MM.1S (cell line): Measurements from ENCODE around the gene ARTN.

ENCODE experiments used
- DNase-seq: peaks from one replicate; pipeline ENCODE4 v3.0.0-alpha.2; 2015
- H2AFZ ChIP-seq: fragments of 300-600 bp; sonication (generic); 2 replicates; pipeline ENCODE4 v1.6.0; 2016; ENCODE audit warnings: antibody characterized with exemption, low read length
- H3F3A ChIP-seq: fragments of 300-600 bp; sonication (generic); 2 replicates; pipeline ENCODE4 v1.6.1; 2016; ENCODE audit warnings: mild to moderate bottlenecking, antibody characterized with exemption, low read length, moderate library complexity, mixed read lengths; ENCODE audit not compliant: insufficient read depth
- H3K27ac ChIP-seq: fragments of 300-600 bp; sonication (generic); 2 replicates; pipeline ENCODE4 v1.5.1; 2016; ENCODE audit warnings: mild to moderate bottlenecking, low read length
- H3K27me3 ChIP-seq: fragments of 300-600 bp; sonication (generic); replicated peaks from 2 replicates; pipeline ENCODE4 v1.6.0; 2016; ENCODE audit warnings: low read length; ENCODE audit not compliant: insufficient read depth
- H3K36me3 ChIP-seq: fragments of 300-600 bp; sonication (generic); replicated peaks from 2 replicates; pipeline ENCODE4 v1.6.1; 2016; ENCODE audit warnings: mild to moderate bottlenecking, low read length, mixed read lengths; ENCODE audit not compliant: insufficient read depth
- H3K4me1 ChIP-seq: fragments of 300-600 bp; sonication (generic); 2 replicates; pipeline ENCODE4 v1.6.1; 2016; ENCODE audit warnings: low read length, mixed read lengths
- H3K4me2 ChIP-seq: fragments of 300-600 bp; sonication (generic); 2 replicates; pipeline ENCODE4 v1.6.0; 2016; ENCODE audit warnings: low read depth, low read length
- H3K4me3 ChIP-seq: fragments of 300-600 bp; sonication (generic); 2 replicates; pipeline ENCODE4 v1.5.1; 2016; ENCODE audit warnings: low read length, mixed read lengths
- H3K79me2 ChIP-seq: fragments of 300-600 bp; sonication (generic); 2 replicates; pipeline ENCODE4 v1.6.1; 2016; ENCODE audit warnings: mixed run types, low read length, mixed read lengths
- H3K9ac ChIP-seq: fragments of 300-600 bp; sonication (generic); 2 replicates; pipeline ENCODE4 v1.6.1; 2016; ENCODE audit warnings: low read length, mixed read lengths
- H3K9me2 ChIP-seq: fragments of 300-600 bp; sonication (generic); replicated peaks from 2 replicates; pipeline ENCODE4 v1.6.1; 2016; ENCODE audit warnings: mild to moderate bottlenecking, low read length, mixed read lengths; ENCODE audit not compliant: insufficient read depth
- H3K9me3 ChIP-seq: fragments of 300-600 bp; sonication (generic); replicated peaks from 2 replicates; pipeline ENCODE4 v1.6.1; 2016; ENCODE audit warnings: mild to moderate bottlenecking, low read length, mixed read lengths; ENCODE audit not compliant: insufficient read depth
- H4K20me1 ChIP-seq: fragments of 300-600 bp; sonication (generic); 2 replicates; pipeline ENCODE4 v1.6.1; 2016; ENCODE audit warnings: mild to moderate bottlenecking, low read length, moderate library complexity, mixed read lengths; ENCODE audit not compliant: insufficient read depth
- EZH2 ChIP-seq: fragments of 300-600 bp; sonication (generic); optimal IDR thresholded peaks from 2 replicates; pipeline ENCODE3; 2017; ENCODE audit warnings: low read depth, mild to moderate bottlenecking, antibody characterized with exemption, low read length, mixed read lengths
- EZH2phosphoT487 ChIP-seq: fragments of 300-600 bp; sonication (generic); IDR thresholded peaks from 2 replicates; pipeline ENCODE4 v1.6.1; 2018; ENCODE audit warnings: antibody characterized with exemption, low read length
- TF ChIP-seq, protein P1 (sequence below): fragments of 300-600 bp; sonication (generic); IDR thresholded peaks from 2 replicates; pipeline ENCODE4 v1.5.1; 2016; ENCODE audit warnings: antibody characterized with exemption, low read length, mixed read lengths

Gene ARTN

DNA sequence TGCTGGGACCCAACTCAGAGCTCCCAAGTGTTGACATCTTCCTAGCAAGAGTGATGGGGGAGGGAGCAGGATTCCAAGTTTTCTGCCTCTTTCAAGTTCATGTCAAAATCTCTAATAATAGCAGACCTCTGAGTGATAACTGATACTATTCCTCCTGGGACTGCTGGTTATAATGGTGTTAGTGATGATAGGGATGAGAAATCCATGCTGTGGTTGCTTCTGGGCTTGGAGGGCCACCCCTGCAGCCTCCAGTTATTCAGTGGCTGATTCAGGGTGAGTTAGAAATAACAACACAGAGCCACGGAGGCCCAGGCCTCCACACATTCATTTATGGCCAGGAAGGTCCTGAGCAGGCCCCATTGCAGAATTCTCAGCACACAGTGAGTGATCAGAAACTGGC lies 40.6 kb upstream of the ARTN start:
- H3K4me2 ChIP-seq = no peak overlapping the region

DNA sequence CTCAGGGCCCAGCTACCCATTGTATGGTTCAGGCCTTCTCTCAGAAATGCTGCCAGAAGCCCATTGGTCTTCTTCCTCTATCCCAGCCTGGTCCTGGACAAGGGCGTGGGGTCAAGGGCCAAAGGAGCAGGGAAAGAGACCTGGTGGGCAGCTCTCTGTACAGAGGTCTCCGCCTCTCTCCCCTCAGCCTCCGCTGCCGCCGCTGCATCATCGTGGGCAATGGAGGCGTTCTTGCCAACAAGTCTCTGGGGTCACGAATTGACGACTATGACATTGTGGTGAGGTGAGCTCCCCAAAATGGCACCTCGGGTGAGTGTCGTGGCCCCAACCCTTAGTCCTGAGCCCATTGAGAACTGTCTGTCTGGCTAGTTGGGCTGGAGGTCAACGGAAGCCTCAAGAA lies 34.6 kb upstream of the ARTN start:
- H3K36me3 ChIP-seq = no peaks in the 10 kb centered on the region
- H3K9ac ChIP-seq = no peak overlapping the region
- H3K27me3 ChIP-seq = no peaks in the 10 kb centered on the region

More for the DNA sequence above, 40.6 kb upstream of the ARTN start:
- H3K79me2 ChIP-seq = no peaks in the 10 kb centered on the region
- no peak overlapping the region for H2AFZ ChIP-seq
- no peaks in the 10 kb centered on the region for H3F3A ChIP-seq
- H4K20me1 ChIP-seq = no peaks in the 10 kb centered on the region
- H3K27ac ChIP-seq = no peak overlapping the region
- H3K9me2 ChIP-seq = no peaks in the 10 kb centered on the region
- no peaks in the 10 kb centered on the region for H3K27me3 ChIP-seq
- H3K4me1 ChIP-seq = no peaks in the 10 kb centered on the region
- no peaks in the 10 kb centered on the region for H3K36me3 ChIP-seq
- TF ChIP-seq, protein P1, sequence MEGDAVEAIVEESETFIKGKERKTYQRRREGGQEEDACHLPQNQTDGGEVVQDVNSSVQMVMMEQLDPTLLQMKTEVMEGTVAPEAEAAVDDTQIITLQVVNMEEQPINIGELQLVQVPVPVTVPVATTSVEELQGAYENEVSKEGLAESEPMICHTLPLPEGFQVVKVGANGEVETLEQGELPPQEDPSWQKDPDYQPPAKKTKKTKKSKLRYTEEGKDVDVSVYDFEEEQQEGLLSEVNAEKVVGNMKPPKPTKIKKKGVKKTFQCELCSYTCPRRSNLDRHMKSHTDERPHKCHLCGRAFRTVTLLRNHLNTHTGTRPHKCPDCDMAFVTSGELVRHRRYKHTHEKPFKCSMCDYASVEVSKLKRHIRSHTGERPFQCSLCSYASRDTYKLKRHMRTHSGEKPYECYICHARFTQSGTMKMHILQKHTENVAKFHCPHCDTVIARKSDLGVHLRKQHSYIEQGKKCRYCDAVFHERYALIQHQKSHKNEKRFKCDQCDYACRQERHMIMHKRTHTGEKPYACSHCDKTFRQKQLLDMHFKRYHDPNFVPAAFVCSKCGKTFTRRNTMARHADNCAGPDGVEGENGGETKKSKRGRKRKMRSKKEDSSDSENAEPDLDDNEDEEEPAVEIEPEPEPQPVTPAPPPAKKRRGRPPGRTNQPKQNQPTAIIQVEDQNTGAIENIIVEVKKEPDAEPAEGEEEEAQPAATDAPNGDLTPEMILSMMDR = no peak
- H3K9me3 ChIP-seq = no peaks in the 10 kb centered on the region
- H3K4me3 ChIP-seq = no peak overlapping the region
- DNase-seq = no peak
- no peak overlapping the region for H3K9ac ChIP-seq

DNA sequence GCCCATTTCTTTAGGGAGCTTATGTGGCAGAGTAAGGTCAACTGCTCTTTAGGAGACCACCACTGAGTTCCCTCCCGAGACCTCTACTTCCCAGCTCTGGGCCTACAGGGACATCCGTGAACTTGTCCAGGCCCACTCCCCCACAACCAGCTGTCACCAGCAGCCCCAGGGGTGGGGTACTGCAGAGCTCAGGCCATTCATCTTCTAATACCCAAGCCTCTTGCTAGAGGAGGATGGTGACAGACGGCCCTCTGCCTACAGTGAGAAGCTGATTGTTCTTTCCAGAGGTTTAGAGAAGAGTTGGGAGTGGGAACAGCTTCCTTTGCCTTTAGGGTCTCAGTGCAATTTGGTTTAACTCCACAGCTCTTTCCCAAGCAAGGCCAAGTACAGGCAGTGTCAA lies 33.2 kb upstream of the ARTN start:
- Histone ChIP-seq H3K9me2 (no peaks in the 10 kb centered on the region), H3K4me2 (no peak overlapping the region), H3K4me1 (no peaks in the 10 kb centered on the region), H3K4me3 (no peak overlapping the region), H3K36me3 (no peaks in the 10 kb centered on the region), H3F3A (no peaks in the 10 kb centered on the region), H3K27me3 (no peaks in the 10 kb centered on the region), H2AFZ (no peak overlapping the region), H4K20me1 (no peaks in the 10 kb centered on the region), H3K79me2 (no peaks in the 10 kb centered on the region), H3K9me3 (no peaks in the 10 kb centered on the region), H3K9ac (no peak overlapping the region), H3K27ac (no peak overlapping the region)
- TF ChIP-seq EZH2 (no peak), EZH2phosphoT487 (no peak)
- TF ChIP-seq, protein P1 = no peak
- DNase-seq = no peak

More for the DNA sequence above, 34.6 kb upstream of the ARTN start:
- no peaks in the 10 kb centered on the region for H3F3A ChIP-seq
- no peaks in the 10 kb centered on the region for H3K9me3 ChIP-seq
- TF ChIP-seq, protein P1 = no peak
- TF ChIP-seq EZH2phosphoT487 = no peak
- TF ChIP-seq EZH2 = no peak
- H3K4me2 ChIP-seq = no peak overlapping the region
- H2AFZ ChIP-seq = no peak overlapping the region
- H3K9me2 ChIP-seq = no peaks in the 10 kb centered on the region
- H3K4me3 ChIP-seq = no peak overlapping the region
- H3K79me2 ChIP-seq = no peaks in the 10 kb centered on the region
- H3K27ac ChIP-seq = no peak overlapping the region
- no peaks in the 10 kb centered on the region for H3K4me1 ChIP-seq
- no peak for DNase-seq
- no peaks in the 10 kb centered on the region for H4K20me1 ChIP-seq
